ENCODE data around the gene TLL2.

GRCh38 chr10:96387601-96388000, 126.1 kb downstream of the TLL2 start:
- TF ChIP-seq CTCF (conservative IDR thresholded peaks at IDR 0.05 in 1 of 2, IDR thresholded peaks at IDR 0.05 in 1 of 2; ENCODE audit: extremely low read depth in 1 of 2, insufficient read depth in 1 of 2, low read depth in 1 of 2, low read length in 2 of 2): no peak
- no peak for TF ChIP-seq EZH2 (IDR thresholded peaks at IDR 0.05; ENCODE audit: borderline replicate concordance, low read length)

All from mammary epithelial cell (primary cell).